WTC11 (cell line): ENCODE results near the gene UNC13D.

Experiments
- FOXJ3 ChIP-seq: sonication (generic); formaldehyde crosslinking; IDR thresholded peaks from 2 replicates; pipeline ENCODE4 v1.9.0; 2021; ENCODE audit warnings: missing genetic modification reagents, mild to moderate bottlenecking, borderline replicate concordance
- JUN ChIP-seq: sonication (generic); formaldehyde crosslinking; IDR thresholded peaks from 2 replicates; pipeline ENCODE4 v1.8.0; 2023; ENCODE audit warnings: mild to moderate bottlenecking, missing genetic modification reagents
- NFYB ChIP-seq: sonication (generic); formaldehyde crosslinking; conservative IDR thresholded peaks from 2 replicates; pipeline ENCODE4 v1.8.0; 2022; ENCODE audit warnings: low read depth, missing genetic modification reagents
- RORB ChIP-seq: fragments of 250-450 bp; sonication (Bioruptor Pico); IDR thresholded peaks from 2 replicates; pipeline ENCODE4 v1.9.0; 2021; ENCODE audit warnings: mild to moderate bottlenecking
- TF ChIP-seq, protein P1 (sequence below): fragments of 200-600 bp; IDR thresholded peaks from 2 replicates; pipeline ENCODE4 v1.8.0; 2022; ENCODE audit warnings: antibody characterized with exemption
- TF ChIP-seq, protein P2 (sequence below): sonication (generic); formaldehyde crosslinking; IDR thresholded peaks from 2 replicates; pipeline ENCODE4 v1.8.0; 2022; ENCODE audit warnings: mild to moderate bottlenecking, missing genetic modification reagents
- TF ChIP-seq, protein P3 (sequence below): sonication (generic); formaldehyde crosslinking; IDR thresholded peaks from 2 replicates; pipeline ENCODE4 v1.8.0; 2022; ENCODE audit warnings: mild to moderate bottlenecking, missing genetic modification reagents
- TF ChIP-seq, protein P4 (sequence below): sonication (generic); formaldehyde crosslinking; IDR thresholded peaks from 2 replicates; pipeline ENCODE4 v1.8.1; 2023; ENCODE audit warnings: mild to moderate bottlenecking, moderate library complexity, missing genetic modification reagents

DNA sequence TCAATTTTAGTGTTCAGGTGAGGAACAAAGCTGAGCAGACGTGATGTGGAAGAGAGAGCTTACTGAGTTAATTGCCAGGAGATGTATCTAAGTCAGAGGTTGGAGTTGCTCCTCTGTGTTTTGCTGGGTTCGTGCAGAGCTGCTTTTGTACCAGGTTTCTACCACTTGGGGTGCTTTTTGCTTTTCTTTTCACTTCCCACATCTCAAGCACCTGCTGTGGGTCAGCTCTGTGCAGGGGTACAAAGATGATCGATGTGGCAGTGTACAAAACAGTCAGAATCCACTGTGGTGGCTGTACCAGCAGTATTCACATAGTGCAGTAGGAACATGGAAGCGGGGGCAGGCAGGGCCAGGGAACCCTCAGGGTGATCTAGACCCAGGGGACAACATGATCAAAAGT, 44.8 kb downstream of the UNC13D start:
- TF ChIP-seq, protein P1, sequence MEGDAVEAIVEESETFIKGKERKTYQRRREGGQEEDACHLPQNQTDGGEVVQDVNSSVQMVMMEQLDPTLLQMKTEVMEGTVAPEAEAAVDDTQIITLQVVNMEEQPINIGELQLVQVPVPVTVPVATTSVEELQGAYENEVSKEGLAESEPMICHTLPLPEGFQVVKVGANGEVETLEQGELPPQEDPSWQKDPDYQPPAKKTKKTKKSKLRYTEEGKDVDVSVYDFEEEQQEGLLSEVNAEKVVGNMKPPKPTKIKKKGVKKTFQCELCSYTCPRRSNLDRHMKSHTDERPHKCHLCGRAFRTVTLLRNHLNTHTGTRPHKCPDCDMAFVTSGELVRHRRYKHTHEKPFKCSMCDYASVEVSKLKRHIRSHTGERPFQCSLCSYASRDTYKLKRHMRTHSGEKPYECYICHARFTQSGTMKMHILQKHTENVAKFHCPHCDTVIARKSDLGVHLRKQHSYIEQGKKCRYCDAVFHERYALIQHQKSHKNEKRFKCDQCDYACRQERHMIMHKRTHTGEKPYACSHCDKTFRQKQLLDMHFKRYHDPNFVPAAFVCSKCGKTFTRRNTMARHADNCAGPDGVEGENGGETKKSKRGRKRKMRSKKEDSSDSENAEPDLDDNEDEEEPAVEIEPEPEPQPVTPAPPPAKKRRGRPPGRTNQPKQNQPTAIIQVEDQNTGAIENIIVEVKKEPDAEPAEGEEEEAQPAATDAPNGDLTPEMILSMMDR, result no peak
- TF ChIP-seq, protein P2, sequence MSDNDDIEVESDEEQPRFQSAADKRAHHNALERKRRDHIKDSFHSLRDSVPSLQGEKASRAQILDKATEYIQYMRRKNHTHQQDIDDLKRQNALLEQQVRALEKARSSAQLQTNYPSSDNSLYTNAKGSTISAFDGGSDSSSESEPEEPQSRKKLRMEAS (CRISPR knock-in tag), result no peak
- TF ChIP-seq RORB (CRISPR knock-in tag) (no peak), JUN (CRISPR knock-in tag) (no peak), NFYB (CRISPR knock-in tag) (no peak), FOXJ3 (CRISPR knock-in tag) (no peak)
- TF ChIP-seq, protein P3, sequence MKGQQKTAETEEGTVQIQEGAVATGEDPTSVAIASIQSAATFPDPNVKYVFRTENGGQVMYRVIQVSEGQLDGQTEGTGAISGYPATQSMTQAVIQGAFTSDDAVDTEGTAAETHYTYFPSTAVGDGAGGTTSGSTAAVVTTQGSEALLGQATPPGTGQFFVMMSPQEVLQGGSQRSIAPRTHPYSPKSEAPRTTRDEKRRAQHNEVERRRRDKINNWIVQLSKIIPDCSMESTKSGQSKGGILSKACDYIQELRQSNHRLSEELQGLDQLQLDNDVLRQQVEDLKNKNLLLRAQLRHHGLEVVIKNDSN, result no peak
- TF ChIP-seq, protein P4, sequence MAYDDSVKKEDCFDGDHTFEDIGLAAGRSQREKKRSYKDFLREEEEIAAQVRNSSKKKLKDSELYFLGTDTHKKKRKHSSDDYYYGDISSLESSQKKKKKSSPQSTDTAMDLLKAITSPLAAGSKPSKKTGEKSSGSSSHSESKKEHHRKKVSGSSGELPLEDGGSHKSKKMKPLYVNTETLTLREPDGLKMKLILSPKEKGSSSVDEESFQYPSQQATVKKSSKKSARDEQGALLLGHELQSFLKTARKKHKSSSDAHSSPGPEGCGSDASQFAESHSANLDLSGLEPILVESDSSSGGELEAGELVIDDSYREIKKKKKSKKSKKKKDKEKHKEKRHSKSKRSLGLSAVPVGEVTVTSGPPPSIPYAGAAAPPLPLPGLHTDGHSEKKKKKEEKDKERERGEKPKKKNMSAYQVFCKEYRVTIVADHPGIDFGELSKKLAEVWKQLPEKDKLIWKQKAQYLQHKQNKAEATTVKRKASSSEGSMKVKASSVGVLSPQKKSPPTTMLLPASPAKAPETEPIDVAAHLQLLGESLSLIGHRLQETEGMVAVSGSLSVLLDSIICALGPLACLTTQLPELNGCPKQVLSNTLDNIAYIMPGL (CRISPR knock-in tag), result no peak
